DND-41 (cell line): ENCODE data around the gene AMOT.

Experiments
- ATAC-seq: fragments of 200-7000 bp; cut with Tn5 transposase; 3 replicates; pipeline ENCODE4 v1.9.1; 2021; ENCODE audit warnings: low read depth; ENCODE audit not compliant: insufficient read depth
- DNase-seq: peaks from one replicate; pipeline ENCODE4 v3.0.0-alpha.2; 2020
- H2AFZ ChIP-seq: 2 replicates; pipeline ENCODE4 v1.6.0; 2012; ENCODE audit warnings: low read depth, low read length
- H3K27ac ChIP-seq: 2 replicates; pipeline ENCODE4 v1.5.1; 2012; ENCODE audit warnings: low read length, inconsistent platforms
- H3K27me3 ChIP-seq: fragments of 200-600 bp; sonication (generic); 2 replicates; pipeline ENCODE4 v1.6.0; 2012; ENCODE audit warnings: low read length, mild to moderate bottlenecking, inconsistent platforms; ENCODE audit not compliant: insufficient read depth, poor library complexity
- H3K36me3 ChIP-seq: 2 replicates; pipeline ENCODE4 v1.5.1; 2012; ENCODE audit warnings: low read length, inconsistent platforms; ENCODE audit not compliant: insufficient read depth
- H3K4me1 ChIP-seq: 2 replicates; pipeline ENCODE4 v1.5.1; 2012; ENCODE audit warnings: mild to moderate bottlenecking, low read length; ENCODE audit not compliant: insufficient read depth
- H3K4me2 ChIP-seq: 2 replicates; pipeline ENCODE4 v1.6.0; 2012; ENCODE audit warnings: mild to moderate bottlenecking, moderate library complexity, low read length, inconsistent platforms; ENCODE audit not compliant: insufficient read depth
- H3K4me3 ChIP-seq, 2 experiments: fragments of 200-600 bp in 1 of 2; shearing (Covaris generic) in 1 of 2; 2 replicates each; pipeline ENCODE4 v1.5.1; 2012 to 2016; ENCODE audit warnings: inconsistent platforms in 2 of 2, low read length in 2 of 2, mild to moderate bottlenecking in 2 of 2, low read depth in 1 of 2, moderate library complexity in 1 of 2
- H3K79me2 ChIP-seq: 2 replicates; pipeline ENCODE4 v1.6.0; 2012; ENCODE audit warnings: low read length, inconsistent platforms; ENCODE audit not compliant: insufficient read depth
- H3K9ac ChIP-seq: 2 replicates; pipeline ENCODE4 v1.6.0; 2012; ENCODE audit warnings: low read depth, mild to moderate bottlenecking, inconsistent platforms, low read length, moderate library complexity
- H3K9me3 ChIP-seq: 2 replicates; pipeline ENCODE4 v1.5.1; 2012; ENCODE audit warnings: low read length, moderate library complexity, mild to moderate bottlenecking, inconsistent platforms; ENCODE audit not compliant: insufficient read depth, severe bottlenecking
- H4K20me1 ChIP-seq: 2 replicates; pipeline ENCODE4 v1.6.0; 2012; ENCODE audit warnings: low read length; ENCODE audit not compliant: insufficient read depth
- EZH2 ChIP-seq: IDR thresholded peaks from 3 replicates; pipeline ENCODE4 v1.6.1; 2012; ENCODE audit warnings: borderline replicate concordance, low read depth, mild to moderate bottlenecking, moderate library complexity, low read length, inconsistent platforms; ENCODE audit not compliant: severe bottlenecking
- TF ChIP-seq, protein P1 (sequence below): IDR thresholded peaks from 2 replicates; pipeline ENCODE4 v1.5.1; 2012; ENCODE audit warnings: borderline replicate concordance, low read length, moderate library complexity, mild to moderate bottlenecking; ENCODE audit not compliant: poor library complexity, severe bottlenecking; ENCODE audit errors: extremely low read depth

Gene AMOT

GRCh38 chrX:112867570-112867969 lies 26.9 kb upstream of the AMOT start:
- Histone ChIP-seq H3K9ac (no peak overlapping the region), H3K4me3 (no peak overlapping the region), H3K27ac (no peak overlapping the region), H4K20me1 (no peaks in the 10 kb centered on the region), H3K36me3 (no peaks in the 10 kb centered on the region), H3K4me1 (no peaks in the 10 kb centered on the region), H3K79me2 (no peaks in the 10 kb centered on the region), H2AFZ (no peak overlapping the region), H3K9me3 (no peaks in the 10 kb centered on the region), H3K4me2 (no peak overlapping the region), H3K27me3 (no peaks in the 10 kb centered on the region)
- TF ChIP-seq, protein P1, sequence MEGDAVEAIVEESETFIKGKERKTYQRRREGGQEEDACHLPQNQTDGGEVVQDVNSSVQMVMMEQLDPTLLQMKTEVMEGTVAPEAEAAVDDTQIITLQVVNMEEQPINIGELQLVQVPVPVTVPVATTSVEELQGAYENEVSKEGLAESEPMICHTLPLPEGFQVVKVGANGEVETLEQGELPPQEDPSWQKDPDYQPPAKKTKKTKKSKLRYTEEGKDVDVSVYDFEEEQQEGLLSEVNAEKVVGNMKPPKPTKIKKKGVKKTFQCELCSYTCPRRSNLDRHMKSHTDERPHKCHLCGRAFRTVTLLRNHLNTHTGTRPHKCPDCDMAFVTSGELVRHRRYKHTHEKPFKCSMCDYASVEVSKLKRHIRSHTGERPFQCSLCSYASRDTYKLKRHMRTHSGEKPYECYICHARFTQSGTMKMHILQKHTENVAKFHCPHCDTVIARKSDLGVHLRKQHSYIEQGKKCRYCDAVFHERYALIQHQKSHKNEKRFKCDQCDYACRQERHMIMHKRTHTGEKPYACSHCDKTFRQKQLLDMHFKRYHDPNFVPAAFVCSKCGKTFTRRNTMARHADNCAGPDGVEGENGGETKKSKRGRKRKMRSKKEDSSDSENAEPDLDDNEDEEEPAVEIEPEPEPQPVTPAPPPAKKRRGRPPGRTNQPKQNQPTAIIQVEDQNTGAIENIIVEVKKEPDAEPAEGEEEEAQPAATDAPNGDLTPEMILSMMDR: no peak
- TF ChIP-seq EZH2: no peak
- no peak for DNase-seq
- peak; percentile 58; the same call in 1 of the 3 replicates for ATAC-seq

DNA sequence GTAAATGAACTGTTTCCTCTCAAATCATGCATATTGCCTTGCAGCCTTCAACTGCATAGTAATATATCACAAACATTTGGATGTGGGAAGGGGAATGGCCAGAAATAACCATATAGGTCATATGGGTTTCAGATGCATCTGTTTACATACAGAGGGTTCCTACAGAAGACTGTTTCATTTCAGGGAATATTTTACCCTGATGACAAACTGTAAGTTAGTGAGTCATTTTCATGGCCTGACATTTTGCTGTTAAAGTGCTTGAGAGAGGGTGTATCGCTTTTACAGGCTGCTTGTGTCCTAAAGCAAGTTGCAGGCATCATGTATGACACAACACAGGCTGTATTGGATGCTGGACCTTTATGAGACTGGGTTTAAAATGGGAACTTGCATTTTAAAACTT lies 25.5 kb upstream of the AMOT start:
- H3K9ac ChIP-seq: no peak overlapping the region
- H3K27me3 ChIP-seq: no peaks in the 10 kb centered on the region
- TF ChIP-seq EZH2: no peak
- TF ChIP-seq, protein P1: no peak
- ATAC-seq (no peak), DNase-seq (no peak)
- H3K36me3 ChIP-seq: no peaks in the 10 kb centered on the region
- H3K9me3 ChIP-seq: no peaks in the 10 kb centered on the region
- no peak overlapping the region for H3K4me2 ChIP-seq
- H2AFZ ChIP-seq: no peak overlapping the region
- H3K79me2 ChIP-seq: no peaks in the 10 kb centered on the region
- no peaks in the 10 kb centered on the region for H4K20me1 ChIP-seq
- no peak overlapping the region for H3K4me3 ChIP-seq
- no peaks in the 10 kb centered on the region for H3K4me1 ChIP-seq
- no peak overlapping the region for H3K27ac ChIP-seq

- no peak overlapping the region for H3K4me3 ChIP-seq
- H4K20me1 ChIP-seq: no peaks in the 10 kb centered on the region
- H3K27ac ChIP-seq: no peak overlapping the region
- no peaks in the 10 kb centered on the region for H3K9me3 ChIP-seq
- H2AFZ ChIP-seq: no peak overlapping the region
- H3K4me1 ChIP-seq: no peaks in the 10 kb centered on the region
- H3K79me2 ChIP-seq: no peaks in the 10 kb centered on the region
- DNase-seq (no peak), ATAC-seq (no peak)
- H3K4me2 ChIP-seq: no peak overlapping the region
- H3K9ac ChIP-seq: no peak overlapping the region
- no peaks in the 10 kb centered on the region for H3K27me3 ChIP-seq
- no peaks in the 10 kb centered on the region for H3K36me3 ChIP-seq
- TF ChIP-seq, protein P1: no peak
- TF ChIP-seq EZH2: no peak
Observed at GRCh38 chrX:112865464-112866025, 24.9 kb upstream of the AMOT start.
